Neural cell (in vitro differentiated cells): ENCODE data around the gene ABHD5.
"Not testable (repeated sequence)": the region's sequence is repeated elsewhere in the genome, so short reads cannot be mapped to it uniquely, and the experiment has no call there.

Experiments used
- EP300 ChIP-seq: fragments of 450-650 bp; conservative IDR thresholded peaks from 2 replicates; pipeline ENCODE4 v1.6.1; 2014; ENCODE audit warnings: antibody characterized with exemption, mild to moderate bottlenecking, moderate library complexity; ENCODE audit not compliant: poor library complexity, severe bottlenecking
- TF ChIP-seq, protein P1 (sequence below): fragments of 450-650 bp; IDR thresholded peaks from 2 replicates; pipeline ENCODE4 v1.5.1; 2014; ENCODE audit warnings: antibody characterized with exemption, mild to moderate bottlenecking, moderate library complexity; ENCODE audit not compliant: poor library complexity, severe bottlenecking

- TF ChIP-seq, protein P1, sequence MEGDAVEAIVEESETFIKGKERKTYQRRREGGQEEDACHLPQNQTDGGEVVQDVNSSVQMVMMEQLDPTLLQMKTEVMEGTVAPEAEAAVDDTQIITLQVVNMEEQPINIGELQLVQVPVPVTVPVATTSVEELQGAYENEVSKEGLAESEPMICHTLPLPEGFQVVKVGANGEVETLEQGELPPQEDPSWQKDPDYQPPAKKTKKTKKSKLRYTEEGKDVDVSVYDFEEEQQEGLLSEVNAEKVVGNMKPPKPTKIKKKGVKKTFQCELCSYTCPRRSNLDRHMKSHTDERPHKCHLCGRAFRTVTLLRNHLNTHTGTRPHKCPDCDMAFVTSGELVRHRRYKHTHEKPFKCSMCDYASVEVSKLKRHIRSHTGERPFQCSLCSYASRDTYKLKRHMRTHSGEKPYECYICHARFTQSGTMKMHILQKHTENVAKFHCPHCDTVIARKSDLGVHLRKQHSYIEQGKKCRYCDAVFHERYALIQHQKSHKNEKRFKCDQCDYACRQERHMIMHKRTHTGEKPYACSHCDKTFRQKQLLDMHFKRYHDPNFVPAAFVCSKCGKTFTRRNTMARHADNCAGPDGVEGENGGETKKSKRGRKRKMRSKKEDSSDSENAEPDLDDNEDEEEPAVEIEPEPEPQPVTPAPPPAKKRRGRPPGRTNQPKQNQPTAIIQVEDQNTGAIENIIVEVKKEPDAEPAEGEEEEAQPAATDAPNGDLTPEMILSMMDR = not testable (repeated sequence)
- TF ChIP-seq EP300 = not testable (repeated sequence)
Observed at GRCh38 chr3:43656390-43656789, 34.3 kb upstream of the ABHD5 start.
